ENCODE measurements around the gene HDDC2.

DNA sequence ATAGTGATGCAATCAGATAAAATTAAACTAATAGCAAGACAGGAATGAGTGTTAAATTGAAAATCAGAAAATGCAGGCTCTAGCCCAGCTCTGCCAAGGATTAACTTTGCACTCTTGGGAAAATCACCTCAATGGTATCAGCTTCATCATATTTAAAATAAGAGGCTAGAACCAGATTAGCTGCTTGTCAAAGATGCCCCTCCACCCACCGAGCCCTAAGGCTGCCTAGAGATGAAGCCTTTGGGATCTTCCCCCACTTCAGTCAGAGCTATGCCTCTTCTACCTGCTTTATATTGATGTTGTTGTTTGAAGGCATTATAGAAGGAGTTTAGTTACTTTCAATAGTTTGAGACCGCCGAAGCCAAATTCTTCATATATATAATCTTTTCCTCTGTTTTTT, 47.4 kb downstream of the HDDC2 start:
- TF ChIP-seq BHLHE40 (IDR thresholded peaks at IDR 0.05; ENCODE audit: borderline replicate concordance) (no peak), ARNT (IDR thresholded peaks at IDR 0.05) (no peak), ELF4 (IDR thresholded peaks at IDR 0.05) (no peak), HDGF (IDR thresholded peaks at IDR 0.05; ENCODE audit: borderline replicate concordance) (no peak)
